Mucosa of gallbladder (tissue), 1 donor: Measurements from ENCODE around the gene ZNF543. TPM values are rescaled to one million over a fixed set of nuclear protein-coding genes. Genes with fewer than 3 reads are reported as not detected.
"Not testable (repeated sequence)": the region's sequence is repeated elsewhere in the genome, so short reads cannot be mapped to it uniquely, and the experiment has no call there.

ENCODE experiments used
- DNase-seq: peaks from one replicate; pipeline ENCODE4 v3.0.0-alpha.2; 2020; ENCODE audit warnings: low spot score
- total RNA-seq: library from RNA; stranded (reverse); gene quantifications from one replicate; pipeline ENCODE4 v1.2.1, GENCODE V29; 2021
- donor health status: DM: no; HTN: no; CAD: no.

ZNF543 gene
- total RNA-seq = 10.6 TPM

GRCh38 chr19:57320180-57321084 is at the start of gene ZNF543:
ZNF543 (plus strand) TSS chr19:57320472; CDS start chr19:57320854, 382 bp downstream.
- peak; percentile 97 for DNase-seq

GRCh38 chr19:57271280-57271679 is 49.0 kb upstream of the ZNF543 start:
- no peak for DNase-seq

GRCh38 chr19:57273014-57273413 is 47.3 kb upstream of the ZNF543 start:
- no peak for DNase-seq

- DNase-seq = no peak
Observed at GRCh38 chr19:57276430-57276829, 43.8 kb upstream of the ZNF543 start.

GRCh38 chr19:57278481-57278880 is 41.8 kb upstream of the ZNF543 start:
- DNase-seq = not testable (repeated sequence)

- peak; percentile 91 for DNase-seq
Observed at GRCh38 chr19:57279418-57280164, 40.7 kb upstream of the ZNF543 start.

- DNase-seq = peak; percentile 98
Observed at GRCh38 chr19:57280165-57280961, 39.9 kb upstream of the ZNF543 start, which contains the start of gene ZNF460. ZNF460 (plus strand) TSS chr19:57280485; CDS start chr19:57280807, 322 bp downstream.

GRCh38 chr19:57280962-57281400 is 39.3 kb upstream of the ZNF543 start:
- DNase-seq = no peak

GRCh38 chr19:57282011-57282643 is 38.1 kb upstream of the ZNF543 start:
- no peak for DNase-seq

- DNase-seq = no peak
Observed at GRCh38 chr19:57288373-57288772, 31.9 kb upstream of the ZNF543 start.

- no peak for DNase-seq
Observed at GRCh38 chr19:57290970-57291369, 29.3 kb upstream of the ZNF543 start.

GRCh38 chr19:57292547-57292946 is 27.7 kb upstream of the ZNF543 start:
- DNase-seq = no peak

- DNase-seq = no peak
Observed at GRCh38 chr19:57293719-57294118, 26.6 kb upstream of the ZNF543 start.

- DNase-seq = peak; percentile 22
Observed at GRCh38 chr19:57302020-57302465, 18.2 kb upstream of the ZNF543 start.

GRCh38 chr19:57302727-57303401 is 17.4 kb upstream of the ZNF543 start:
- DNase-seq = no peak

GRCh38 chr19:57305056-57305455 is 15.2 kb upstream of the ZNF543 start:
- no peak for DNase-seq

GRCh38 chr19:57308514-57308913 is 11.8 kb upstream of the ZNF543 start:
- no peak for DNase-seq

GRCh38 chr19:57310792-57311191 is 9.5 kb upstream of the ZNF543 start:
- DNase-seq = no peak

- DNase-seq = no peak
Observed at GRCh38 chr19:57314146-57314545, 6.1 kb upstream of the ZNF543 start.

- DNase-seq = no peak
Observed at GRCh38 chr19:57317503-57317902, 2.8 kb upstream of the ZNF543 start.

- no peak for DNase-seq
Observed at GRCh38 chr19:57319869-57320179, 448 bp upstream of the ZNF543 start.
